ENCODE data around the gene ADAMTS12. TPM values are rescaled to one million over a fixed set of nuclear protein-coding genes. Genes with fewer than 3 reads are reported as not detected.

The ADAMTS12 gene
- total and polyA plus RNA-seq, 10 of the 15 experiments (the other 5 are each of a cell fraction or from before 2014, with no cell fraction given), result 0.11 to 35.8 (median 20.7) TPM

DNA sequence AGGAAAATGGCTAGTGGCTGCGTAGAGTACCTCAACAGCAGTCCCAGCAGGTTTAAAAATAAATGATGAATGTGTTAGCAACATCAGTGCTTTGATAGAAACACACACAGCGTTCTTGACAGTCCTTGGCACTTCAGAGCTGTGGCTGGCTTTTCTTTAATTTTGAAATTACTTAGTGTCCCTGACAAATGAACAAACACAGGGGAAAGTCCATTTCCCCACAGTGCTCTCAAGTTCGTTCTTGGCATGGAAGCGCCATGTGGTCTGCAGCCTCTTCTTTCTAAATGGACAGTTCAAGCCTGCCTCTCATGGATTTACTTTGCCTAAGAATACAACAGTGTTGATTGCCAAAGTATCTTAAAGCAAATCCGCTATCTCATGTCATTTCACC, 102.2 kb downstream of the ADAMTS12 start:
- in situ Hi-C loops (cut with MboI), result no loop called here
- H2AFZ ChIP-seq (ENCODE audit: control insufficient read depth, low read depth, low read length), result no peak overlapping the region
- no peak overlapping the region for H3K4me2 ChIP-seq (ENCODE audit: control insufficient read depth, insufficient read depth)
- H3K36me3 ChIP-seq (ENCODE audit: control insufficient read depth in 2 of 2, insufficient read depth in 2 of 2, low read length in 1 of 2), result no peaks in the 10 kb centered on the region
- peaks cover 5% of the 10 kb centered on the region for H3K9me3 ChIP-seq (replicated peaks; ENCODE audit: control insufficient read depth, insufficient read depth, low read length)
- TF ChIP-seq BCL11A (IDR thresholded peaks at IDR 0.05; ENCODE audit: low read depth, low read length) (no peak), NBN (IDR thresholded peaks at IDR 0.05) (no peak), CREM (IDR thresholded peaks at IDR 0.05; ENCODE audit: low read depth) (no peak), ATF2 (IDR thresholded peaks at IDR 0.05; ENCODE audit: low read length) (no peak), CEBPB (IDR thresholded peaks at IDR 0.05; ENCODE audit: borderline replicate concordance in 1 of 2, low read depth in 2 of 2, low read length in 2 of 2) (no peak)
- no peak for DNase-seq (ENCODE audit: low read depth, low spot score)
- H3K27ac ChIP-seq (ENCODE audit: control insufficient read depth, insufficient read depth), result no peak overlapping the region
- intact Hi-C loops (cut with micrococcal nuclease; ENCODE audit: unreplicated experiment), result no loop called here
- ChIA-PET RAD21 (ENCODE audit: unreplicated experiment) (no interaction called here), SMC1A (ENCODE audit: uncharacterized antibody, unreplicated experiment) (no interaction called here), POLR2A (no interaction called here), CTCF (interaction anchor here (0.5 kb wide), 1 partner anchor 16 kb away, joined by 3 read pairs; no protein-coding TSS in a partner anchor)
- no peak overlapping the region for H3K4me3 ChIP-seq
- no peaks in the 10 kb centered on the region for H3K27me3 ChIP-seq (replicated peaks in 1 of 2; ENCODE audit: control insufficient read depth in 2 of 2, insufficient read depth in 2 of 2, low read length in 1 of 2)
- 77% methylated on average over 5 of the region's 5 CpGs for WGBS (ENCODE audit: insufficient coverage, insufficient replicate concordance, low lambda C conversion rate, missing lambda C conversion rate)
- no peaks in the 10 kb centered on the region for H3K79me2 ChIP-seq (ENCODE audit: control insufficient read depth, insufficient read depth, low read length)
- ATAC-seq, result no peak
- H4K20me1 ChIP-seq (ENCODE audit: control insufficient read depth, insufficient read depth), result no peaks in the 10 kb centered on the region
- H3K9ac ChIP-seq (ENCODE audit: control insufficient read depth, insufficient read depth, low read length), result no peak overlapping the region
- no peaks in the 10 kb centered on the region for H3K4me1 ChIP-seq (ENCODE audit: control insufficient read depth, insufficient read depth, low read length)
- no TSS peak for BruUV-seq (replicated peaks)
- no peak for FAIRE-seq

- ChIA-PET CTCF (interaction anchor here (0.5 kb wide), 1 partner anchor 17 kb away, joined by 3 read pairs; no protein-coding TSS in a partner anchor), POLR2A (no interaction called here), RAD21 (ENCODE audit: unreplicated experiment) (no interaction called here), SMC1A (ENCODE audit: uncharacterized antibody, unreplicated experiment) (no interaction called here)
- TF ChIP-seq YY1 (IDR thresholded peaks at IDR 0.05; ENCODE audit: low read depth, low read length) (no peak), ESRRA (IDR thresholded peaks at IDR 0.05; ENCODE audit: low read length) (no peak), SPI1 (IDR thresholded peaks at IDR 0.05; ENCODE audit: borderline replicate concordance, insufficient read depth, low read depth, low read length) (no peak), CBX5 (IDR thresholded peaks at IDR 0.05; ENCODE audit: low read depth) (no peak), ZSCAN29 (IDR thresholded peaks at IDR 0.05) (no peak), ZNF384 (IDR thresholded peaks at IDR 0.05; ENCODE audit: borderline replicate concordance, low read depth, low read length) (no peak), TCF3 (IDR thresholded peaks at IDR 0.05; ENCODE audit: borderline replicate concordance, insufficient read depth, low read depth, low read length) (no peak)
- TF ChIP-seq, protein P1, sequence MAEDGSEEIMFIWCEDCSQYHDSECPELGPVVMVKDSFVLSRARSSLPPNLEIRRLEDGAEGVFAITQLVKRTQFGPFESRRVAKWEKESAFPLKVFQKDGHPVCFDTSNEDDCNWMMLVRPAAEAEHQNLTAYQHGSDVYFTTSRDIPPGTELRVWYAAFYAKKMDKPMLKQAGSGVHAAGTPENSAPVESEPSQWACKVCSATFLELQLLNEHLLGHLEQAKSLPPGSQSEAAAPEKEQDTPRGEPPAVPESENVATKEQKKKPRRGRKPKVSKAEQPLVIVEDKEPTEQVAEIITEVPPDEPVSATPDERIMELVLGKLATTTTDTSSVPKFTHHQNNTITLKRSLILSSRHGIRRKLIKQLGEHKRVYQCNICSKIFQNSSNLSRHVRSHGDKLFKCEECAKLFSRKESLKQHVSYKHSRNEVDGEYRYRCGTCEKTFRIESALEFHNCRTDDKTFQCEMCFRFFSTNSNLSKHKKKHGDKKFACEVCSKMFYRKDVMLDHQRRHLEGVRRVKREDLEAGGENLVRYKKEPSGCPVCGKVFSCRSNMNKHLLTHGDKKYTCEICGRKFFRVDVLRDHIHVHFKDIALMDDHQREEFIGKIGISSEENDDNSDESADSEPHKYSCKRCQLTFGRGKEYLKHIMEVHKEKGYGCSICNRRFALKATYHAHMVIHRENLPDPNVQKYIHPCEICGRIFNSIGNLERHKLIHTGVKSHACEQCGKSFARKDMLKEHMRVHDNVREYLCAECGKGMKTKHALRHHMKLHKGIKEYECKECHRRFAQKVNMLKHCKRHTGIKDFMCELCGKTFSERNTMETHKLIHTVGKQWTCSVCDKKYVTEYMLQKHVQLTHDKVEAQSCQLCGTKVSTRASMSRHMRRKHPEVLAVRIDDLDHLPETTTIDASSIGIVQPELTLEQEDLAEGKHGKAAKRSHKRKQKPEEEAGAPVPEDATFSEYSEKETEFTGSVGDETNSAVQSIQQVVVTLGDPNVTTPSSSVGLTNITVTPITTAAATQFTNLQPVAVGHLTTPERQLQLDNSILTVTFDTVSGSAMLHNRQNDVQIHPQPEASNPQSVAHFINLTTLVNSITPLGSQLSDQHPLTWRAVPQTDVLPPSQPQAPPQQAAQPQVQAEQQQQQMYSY (CRISPR knock-in tag; IDR thresholded peaks at IDR 0.05), result no peak
- DNase-seq (ENCODE audit: low read depth, low spot score) (no peak), ATAC-seq (no peak), FAIRE-seq (no peak)
- H3K4me3 ChIP-seq, result no peak overlapping the region
- intact Hi-C loops (cut with micrococcal nuclease; ENCODE audit: unreplicated experiment), result no loop called here
- H2AFZ ChIP-seq (ENCODE audit: control insufficient read depth, low read depth, low read length), result no peak overlapping the region
- H3K36me3 ChIP-seq (ENCODE audit: control insufficient read depth in 2 of 2, insufficient read depth in 2 of 2, low read length in 1 of 2), result no peaks in the 10 kb centered on the region
- no peaks in the 10 kb centered on the region for H3K4me1 ChIP-seq (ENCODE audit: control insufficient read depth, insufficient read depth, low read length)
- no peak overlapping the region for H3K27ac ChIP-seq (ENCODE audit: control insufficient read depth, insufficient read depth)
- no peak overlapping the region for H3K4me2 ChIP-seq (ENCODE audit: control insufficient read depth, insufficient read depth)
- H3K9ac ChIP-seq (ENCODE audit: control insufficient read depth, insufficient read depth, low read length), result no peak overlapping the region
- H3K79me2 ChIP-seq (ENCODE audit: control insufficient read depth, insufficient read depth, low read length), result no peaks in the 10 kb centered on the region
- WGBS (ENCODE audit: insufficient coverage, insufficient replicate concordance, low lambda C conversion rate, missing lambda C conversion rate), result 71% methylated on average over 4 of the region's 4 CpGs
- no TSS peak for BruUV-seq (replicated peaks)
- peaks cover 5% of the 10 kb centered on the region for H3K9me3 ChIP-seq (replicated peaks; ENCODE audit: control insufficient read depth, insufficient read depth, low read length)
- in situ Hi-C loops (cut with MboI), result no loop called here
- H4K20me1 ChIP-seq (ENCODE audit: control insufficient read depth, insufficient read depth), result no peaks in the 10 kb centered on the region
- H3K27me3 ChIP-seq (replicated peaks in 1 of 2; ENCODE audit: control insufficient read depth in 2 of 2, insufficient read depth in 2 of 2, low read length in 1 of 2), result no peaks in the 10 kb centered on the region
Measured at GRCh38 chr5:33788922-33789566, 102.7 kb downstream of the ADAMTS12 start.
